H9 (cell line): ENCODE data around the gene FAM171A1. TPM values are rescaled to one million over a fixed set of nuclear protein-coding genes. Genes with fewer than 3 reads are reported as not detected.

Experiments used
- DNase-seq: peaks from one replicate; pipeline ENCODE4 v3.0.0-alpha.2; 2017
- H2AFZ ChIP-seq: one replicate; pipeline ENCODE4 v1.6.1; 2013; ENCODE audit warnings: mild to moderate bottlenecking, low read length, control low read depth, moderate library complexity
- H2AK5ac ChIP-seq: 2 replicates; pipeline ENCODE4 v1.6.1; 2013; ENCODE audit warnings: low read length, control low read depth, mixed read lengths; ENCODE audit not compliant: insufficient read length
- H2BK120ac ChIP-seq: one replicate; pipeline ENCODE4 v1.6.1; 2013; ENCODE audit warnings: low read depth, mild to moderate bottlenecking, low read length, control low read depth, inconsistent platforms; ENCODE audit not compliant: poor library complexity, severe bottlenecking
- H2BK12ac ChIP-seq: 2 replicates; pipeline ENCODE4 v1.6.1; 2013; ENCODE audit warnings: low read length, control low read depth, mixed read lengths, low read depth; ENCODE audit not compliant: insufficient read length
- H2BK15ac ChIP-seq: 2 replicates; pipeline ENCODE4 v1.6.1; 2013; ENCODE audit warnings: low read depth, low read length, control low read depth
- H2BK20ac ChIP-seq: one replicate; pipeline ENCODE4 v1.6.1; 2013; ENCODE audit warnings: low read depth, mild to moderate bottlenecking, low read length, control low read depth, inconsistent platforms; ENCODE audit not compliant: poor library complexity, severe bottlenecking
- H2BK5ac ChIP-seq: 2 replicates; pipeline ENCODE4 v1.6.1; 2013; ENCODE audit warnings: low read length, control low read depth, mixed read lengths; ENCODE audit not compliant: insufficient read length
- H3K14ac ChIP-seq: 2 replicates; pipeline ENCODE4 v1.6.1; 2013; ENCODE audit warnings: low read length, control low read depth; ENCODE audit not compliant: insufficient read depth
- H3K18ac ChIP-seq: 2 replicates; pipeline ENCODE4 v1.6.1; 2013; ENCODE audit warnings: low read depth, mild to moderate bottlenecking, mixed read lengths, low read length, control low read depth; ENCODE audit not compliant: insufficient read length
- H3K23ac ChIP-seq: 2 replicates; pipeline ENCODE4 v1.6.1; 2013; ENCODE audit warnings: low read length, control low read depth, mixed read lengths, low read depth; ENCODE audit not compliant: insufficient read length
- H3K23me2 ChIP-seq: 2 replicates; pipeline ENCODE4 v1.6.1; 2013; ENCODE audit warnings: low read depth, mild to moderate bottlenecking, mixed read lengths, low read length, control low read depth; ENCODE audit not compliant: insufficient read length, poor library complexity, severe bottlenecking
- H3K27ac ChIP-seq: 2 replicates; pipeline ENCODE4 v1.5.1; 2013; ENCODE audit warnings: low read length, control low read depth, mixed read lengths, low read depth; ENCODE audit not compliant: insufficient read length
- H3K27me3 ChIP-seq: 2 replicates; pipeline ENCODE4 v1.6.1; 2013; ENCODE audit warnings: low read length, control low read depth, inconsistent platforms; ENCODE audit not compliant: insufficient read depth
- H3K4ac ChIP-seq: 2 replicates; pipeline ENCODE4 v1.6.1; 2013; ENCODE audit warnings: low read depth, mild to moderate bottlenecking, control low read depth, inconsistent platforms, low read length, moderate library complexity
- H3K4me1 ChIP-seq: 2 replicates; pipeline ENCODE4 v1.6.1; 2013; ENCODE audit warnings: low read length, control low read depth, inconsistent platforms; ENCODE audit not compliant: insufficient read depth
- H3K4me2 ChIP-seq: 2 replicates; pipeline ENCODE4 v1.6.1; 2013; ENCODE audit warnings: low read length, control low read depth, mixed read lengths; ENCODE audit not compliant: insufficient read length, insufficient read depth
- H3K56ac ChIP-seq: 2 replicates; pipeline ENCODE4 v1.6.1; 2013; ENCODE audit warnings: low read depth, mild to moderate bottlenecking, mixed read lengths, low read length, control low read depth; ENCODE audit not compliant: insufficient read length
- H3K79me1 ChIP-seq: 2 replicates; pipeline ENCODE4 v1.6.1; 2013; ENCODE audit warnings: low read depth, mild to moderate bottlenecking, moderate library complexity, low read length, control low read depth, inconsistent platforms; ENCODE audit not compliant: insufficient read depth, poor library complexity, severe bottlenecking
- H3K79me2 ChIP-seq: 2 replicates; pipeline ENCODE4 v1.6.1; 2013; ENCODE audit warnings: low read length, control low read depth, inconsistent platforms; ENCODE audit not compliant: insufficient read depth
- H3K9ac ChIP-seq: 2 replicates; pipeline ENCODE4 v1.6.1; 2013; ENCODE audit warnings: low read length, control low read depth, mixed read lengths; ENCODE audit not compliant: insufficient read length; ENCODE audit errors: extremely low read depth
- H3K9me3 ChIP-seq: one replicate; pipeline ENCODE4 v1.6.1; 2013; ENCODE audit warnings: low read depth, low read length, inconsistent platforms; ENCODE audit not compliant: control insufficient read depth
- H3T11ph ChIP-seq: one replicate; pipeline ENCODE4 v1.6.1; 2013; ENCODE audit warnings: mild to moderate bottlenecking, low read length, control low read depth, inconsistent platforms
- H4K20me1 ChIP-seq: one replicate; pipeline ENCODE4 v1.6.1; 2013; ENCODE audit not compliant: control insufficient read depth, insufficient read length, insufficient read depth
- H4K5ac ChIP-seq: 2 replicates; pipeline ENCODE4 v1.6.1; 2013; ENCODE audit warnings: low read depth, mild to moderate bottlenecking, mixed read lengths, low read length, control low read depth; ENCODE audit not compliant: insufficient read length
- H4K8ac ChIP-seq: replicated peaks from 2 replicates; pipeline ENCODE4 v1.6.1; 2013; ENCODE audit warnings: low read length, control low read depth, mixed read lengths, low read depth; ENCODE audit not compliant: insufficient read length
- H4K91ac ChIP-seq: 2 replicates; pipeline ENCODE4 v1.6.1; 2013; ENCODE audit warnings: low read depth, mild to moderate bottlenecking, moderate library complexity, mixed read lengths, low read length, control low read depth; ENCODE audit not compliant: insufficient read length
- H3K27ac Mint-ChIP-seq, 3 experiments: 2 replicates in 2 of 3; 3 replicates in 1 of 3; pipeline ENCODE4 v1.8.0; 2020 to 2021; ENCODE audit warnings: mixed read lengths in 3 of 3, mild to moderate bottlenecking in 1 of 3, moderate library complexity in 1 of 3
- H3K27me3 Mint-ChIP-seq: 2 replicates; pipeline ENCODE4 v1.8.0; 2021; ENCODE audit warnings: low read depth, mild to moderate bottlenecking, moderate library complexity, mixed read lengths
- H3K36me3 Mint-ChIP-seq, 3 experiments: 2 replicates in 2 of 3; 3 replicates in 1 of 3; pipeline ENCODE4 v1.8.0; 2020 to 2021; ENCODE audit warnings: low read depth in 3 of 3, mixed read lengths in 3 of 3; ENCODE audit not compliant: insufficient read depth in 1 of 3
- H3K4me1 Mint-ChIP-seq, 2 experiments: 2 replicates each; pipeline ENCODE4 v1.8.0; 2020; ENCODE audit warnings: mixed read lengths in 2 of 2
- H3K4me3 Mint-ChIP-seq, 2 experiments: 2 replicates in 1 of 2; 3 replicates in 1 of 2; pipeline ENCODE4 v1.8.0; 2020 to 2021; ENCODE audit warnings: mild to moderate bottlenecking in 2 of 2, mixed read lengths in 2 of 2, moderate library complexity in 1 of 2
- H3K9me3 Mint-ChIP-seq, 2 experiments: 2 replicates in 1 of 2; 3 replicates in 1 of 2; pipeline ENCODE4 v1.8.0; 2020; ENCODE audit warnings: mild to moderate bottlenecking in 2 of 2, mixed read lengths in 2 of 2, moderate library complexity in 1 of 2
- CTCF ChIP-seq: fragments of 200-600 bp; sonication (generic); conservative IDR thresholded peaks from 3 replicates; pipeline ENCODE4 v1.8.0; 2021; ENCODE audit warnings: antibody characterized with exemption, mild to moderate bottlenecking
- WGBS: extraction: QIAGEN DNeasy Blood & Tissue Kit; methylation state at CpG from one replicate; pipeline ENCODE4 v1.1.7; 2013; ENCODE audit warnings: missing lambda C conversion rate, low lambda C conversion rate, mixed read lengths; ENCODE audit not compliant: insufficient read length; ENCODE audit errors: extremely low coverage; 5-methylcytosine and 5-hydroxymethylcytosine counted together
- total RNA-seq: library from RNA; stranded (reverse); gene quantifications from 2 replicates; pipeline ENCODE4 v1.2.1, GENCODE V29; 2021

The FAM171A1 gene
- total RNA-seq, 1 experiment from 2014 or later = 37.4 TPM

DNA sequence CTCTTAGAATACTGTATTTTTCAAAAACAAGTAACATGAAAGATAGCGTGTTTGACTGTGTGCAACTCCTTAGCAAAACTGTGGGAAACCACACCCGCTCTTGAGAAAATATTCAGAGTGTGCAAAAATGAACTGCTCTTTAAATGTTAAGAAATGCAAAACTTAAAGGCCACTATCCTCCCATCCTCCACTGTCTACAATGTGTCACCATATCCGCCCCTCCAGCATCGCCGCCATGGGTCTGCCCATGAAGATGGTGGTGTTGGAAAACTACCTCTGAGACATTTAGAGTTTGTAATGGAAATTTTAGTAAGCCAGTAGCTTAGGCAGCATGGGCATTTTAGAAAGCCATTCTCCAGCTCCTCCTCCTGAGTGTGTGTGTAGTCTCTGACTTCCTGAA is 182.5 kb downstream of the FAM171A1 start:
- H3K23me2 ChIP-seq = no peaks in the 10 kb centered on the region
- Mint-ChIP-seq H3K9me3 (no peaks in the 10 kb centered on the region; a peak in 1 of 5 replicates), H3K4me1 (peaks cover 0 to 4% of the 10 kb centered on the region in 2 experiments; a peak in 1 of 4 replicates), H3K4me3 (no peak overlapping the region), H3K27ac (no peak overlapping the region), H3K27me3 (peaks cover 2% of the 10 kb centered on the region), H3K36me3 (no peaks in the 10 kb centered on the region)
- no peaks in the 10 kb centered on the region for H3K27me3 ChIP-seq
- no peak overlapping the region for H2BK20ac ChIP-seq
- no peak overlapping the region for H3T11ph ChIP-seq
- H3K79me1 ChIP-seq = no peaks in the 10 kb centered on the region
- no peaks in the 10 kb centered on the region for H4K20me1 ChIP-seq
- H3K9ac ChIP-seq = no peak overlapping the region
- no peak overlapping the region for H3K4ac ChIP-seq
- no peak for DNase-seq
- H3K14ac ChIP-seq = no peak overlapping the region
- H3K23ac ChIP-seq = no peak overlapping the region
- no peak overlapping the region for H4K91ac ChIP-seq
- H3K9me3 ChIP-seq = no peaks in the 10 kb centered on the region
- WGBS = no CpG with 5 or more reads among the region's 5 CpGs
- H3K56ac ChIP-seq = no peak overlapping the region
- H2BK5ac ChIP-seq = no peak overlapping the region
- H4K5ac ChIP-seq = no peak overlapping the region
- H3K18ac ChIP-seq = no peak overlapping the region
- H2AK5ac ChIP-seq = no peak overlapping the region
- H3K79me2 ChIP-seq = no peaks in the 10 kb centered on the region
- H3K4me1 ChIP-seq = no peaks in the 10 kb centered on the region
- H4K8ac ChIP-seq = no peak overlapping the region
- H2BK120ac ChIP-seq = no peak overlapping the region
- no peak for TF ChIP-seq CTCF
- H2BK15ac ChIP-seq = no peak overlapping the region
- no peak overlapping the region for H2AFZ ChIP-seq
- H3K4me2 ChIP-seq = no peak overlapping the region
- H2BK12ac ChIP-seq = no peak overlapping the region
- no peak overlapping the region for H3K27ac ChIP-seq
